ENCODE measurements around the gene ARHGEF33.
A peak's percentile ranks its signal among the peaks of the same experiment; 100 is the strongest.

Gene ARHGEF33

DNA sequence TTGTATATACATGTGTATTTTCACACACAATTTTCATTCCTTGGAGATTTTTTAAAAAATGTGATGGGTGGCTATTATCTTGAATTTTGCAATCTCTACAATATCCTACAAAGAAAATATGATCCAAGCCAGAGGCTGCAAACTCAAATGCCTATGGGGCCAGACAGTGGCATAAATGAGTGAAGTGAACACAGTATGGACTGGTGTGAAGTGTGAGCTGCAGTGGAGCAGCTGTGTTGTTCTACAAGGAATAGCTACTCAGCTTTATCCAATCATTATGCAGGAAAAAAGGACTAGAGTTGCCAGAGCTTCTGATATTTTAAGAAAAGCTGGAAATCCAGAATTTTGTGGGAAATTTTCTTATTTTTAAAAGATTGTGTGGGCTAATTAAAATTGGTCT, 62.1 kb downstream of the ARHGEF33 start:
- H3K27ac Mint-ChIP-seq: no peak overlapping the region
- no peaks in the 10 kb centered on the region for H3K27me3 Mint-ChIP-seq
- peaks cover 11% of the 10 kb centered on the region for H3K9me3 Mint-ChIP-seq
- no peak overlapping the region for H3K4me3 Mint-ChIP-seq
- H3K36me3 Mint-ChIP-seq (ENCODE audit: low read depth): no peaks in the 10 kb centered on the region
- H3K4me1 Mint-ChIP-seq (ENCODE audit: low read depth): peaks cover 13% of the 10 kb centered on the region
- intact Hi-C loops (cut with micrococcal nuclease): no loop called here

DNA sequence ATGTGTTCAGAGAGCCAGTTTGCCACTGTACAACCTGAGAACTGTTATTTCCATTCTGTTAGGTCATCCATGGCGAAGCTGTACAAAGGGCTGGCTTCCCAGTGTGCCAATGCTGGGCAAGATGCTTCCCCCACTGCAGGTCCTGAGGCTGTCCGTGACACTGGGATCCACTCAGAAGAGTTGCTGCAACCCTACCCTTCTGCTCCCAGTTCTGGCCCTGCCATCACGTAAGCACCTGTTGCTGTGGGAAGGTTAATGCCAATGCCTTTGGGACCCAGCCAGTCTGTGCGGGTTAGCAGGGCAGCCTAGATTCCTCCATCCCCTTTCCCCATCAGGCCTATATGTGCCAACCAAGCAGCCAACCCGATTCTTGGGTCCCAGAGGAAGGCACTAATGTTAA, 68.3 kb downstream of the ARHGEF33 start:
- no peaks in the 10 kb centered on the region for H3K36me3 Mint-ChIP-seq (ENCODE audit: low read depth)
- H3K27me3 Mint-ChIP-seq: peaks cover 30% of the 10 kb centered on the region
- no peak overlapping the region for H3K27ac Mint-ChIP-seq
- H3K4me1 Mint-ChIP-seq (ENCODE audit: low read depth): peaks cover 23% of the 10 kb centered on the region
- H3K9me3 Mint-ChIP-seq: no peaks in the 10 kb centered on the region
- intact Hi-C loops (cut with micrococcal nuclease): no loop called here
- no peak overlapping the region for H3K4me3 Mint-ChIP-seq

GRCh38 chr2:38959466-38959865, 69.8 kb downstream of the ARHGEF33 start:
- H3K4me1 Mint-ChIP-seq (ENCODE audit: low read depth): peaks cover 23% of the 10 kb centered on the region
- H3K27ac Mint-ChIP-seq: peak overlapping the region; percentile 80
- H3K4me3 Mint-ChIP-seq: peak overlapping the region; percentile 42
- H3K27me3 Mint-ChIP-seq: peaks cover 30% of the 10 kb centered on the region
- intact Hi-C loops (cut with micrococcal nuclease): no loop called here
- no peaks in the 10 kb centered on the region for H3K36me3 Mint-ChIP-seq (ENCODE audit: low read depth)
- no peaks in the 10 kb centered on the region for H3K9me3 Mint-ChIP-seq

DNA sequence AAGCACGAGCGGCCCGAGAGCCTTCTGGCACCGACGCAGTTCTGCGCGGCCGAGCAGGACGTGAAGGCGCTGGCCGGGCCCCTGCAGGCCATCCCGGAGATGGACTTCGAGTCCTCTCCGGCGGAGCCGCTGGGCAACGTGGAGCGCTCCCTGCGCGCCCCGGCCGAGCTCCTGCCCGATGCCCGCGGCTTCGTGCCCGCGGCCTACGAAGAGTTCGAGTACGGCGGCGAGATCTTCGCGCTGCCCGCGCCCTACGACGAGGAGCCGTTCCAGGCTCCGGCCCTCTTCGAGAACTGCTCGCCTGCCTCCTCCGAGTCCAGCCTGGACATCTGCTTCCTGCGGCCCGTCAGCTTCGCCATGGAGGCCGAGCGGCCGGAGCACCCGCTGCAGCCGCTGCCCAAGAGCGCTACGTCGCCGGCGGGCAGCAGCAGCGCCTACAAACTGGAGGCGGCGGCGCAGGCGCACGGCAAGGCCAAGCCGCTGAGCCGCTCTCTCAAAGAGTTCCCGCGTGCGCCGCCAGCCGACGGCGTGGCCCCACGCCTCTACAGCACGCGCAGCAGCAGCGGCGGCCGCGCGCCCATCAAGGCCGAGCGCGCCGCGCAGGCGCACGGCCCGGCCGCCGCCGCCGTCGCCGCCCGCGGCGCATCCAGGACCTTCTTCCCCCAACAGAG, 70.4 kb downstream of the ARHGEF33 start:
- Mint-ChIP-seq H3K9me3 (no peaks in the 10 kb centered on the region), H3K4me3 (peak overlapping the region; percentile 73), H3K36me3 (ENCODE audit: low read depth) (no peaks in the 10 kb centered on the region), H3K4me1 (ENCODE audit: low read depth) (peaks cover 23% of the 10 kb centered on the region), H3K27me3 (peaks cover 30% of the 10 kb centered on the region), H3K27ac (peak overlapping the region; percentile 80)
- intact Hi-C loops (cut with micrococcal nuclease): no loop called here

DNA sequence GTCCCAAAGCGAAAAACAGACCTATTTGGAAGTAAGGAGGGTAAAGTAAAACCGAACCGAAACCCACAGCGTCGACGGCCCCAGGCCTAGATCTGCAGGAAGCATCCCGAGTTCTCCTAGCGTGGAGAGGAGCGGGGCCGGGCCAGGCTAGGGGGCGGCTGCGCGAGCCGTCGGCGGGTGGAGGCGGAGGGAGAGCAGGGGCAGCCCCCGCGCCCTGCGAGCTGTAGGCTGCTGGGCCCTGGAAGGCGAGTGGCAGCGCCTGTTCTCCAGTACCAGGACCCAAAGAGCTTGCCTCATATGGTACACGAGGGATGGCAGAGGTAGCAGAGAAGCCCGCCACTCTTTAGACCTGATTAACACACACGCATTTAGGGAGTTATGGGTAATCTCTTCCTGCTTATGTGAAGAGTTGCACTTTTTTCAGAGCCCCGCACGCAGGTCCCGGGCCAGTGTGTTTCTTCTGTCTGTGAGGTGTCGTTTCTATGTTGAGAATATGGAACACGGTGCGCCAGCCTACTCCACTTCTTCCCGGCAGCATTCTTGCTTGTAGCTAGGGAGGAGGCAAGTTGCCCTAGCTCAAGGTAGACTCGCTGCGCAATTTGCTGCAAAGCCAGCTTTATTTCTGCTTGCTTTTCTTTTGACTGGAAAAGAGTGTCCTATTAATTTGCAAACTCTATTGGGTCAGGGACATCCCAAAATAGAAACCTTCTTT, 71.1 kb downstream of the ARHGEF33 start:
- intact Hi-C loops (cut with micrococcal nuclease): no loop called here
- Mint-ChIP-seq H3K4me1 (ENCODE audit: low read depth) (peaks cover 23% of the 10 kb centered on the region), H3K9me3 (no peaks in the 10 kb centered on the region), H3K36me3 (ENCODE audit: low read depth) (no peaks in the 10 kb centered on the region), H3K27me3 (peaks cover 30% of the 10 kb centered on the region), H3K4me3 (peak overlapping the region; percentile 42), H3K27ac (peak overlapping the region; percentile 80)

DNA sequence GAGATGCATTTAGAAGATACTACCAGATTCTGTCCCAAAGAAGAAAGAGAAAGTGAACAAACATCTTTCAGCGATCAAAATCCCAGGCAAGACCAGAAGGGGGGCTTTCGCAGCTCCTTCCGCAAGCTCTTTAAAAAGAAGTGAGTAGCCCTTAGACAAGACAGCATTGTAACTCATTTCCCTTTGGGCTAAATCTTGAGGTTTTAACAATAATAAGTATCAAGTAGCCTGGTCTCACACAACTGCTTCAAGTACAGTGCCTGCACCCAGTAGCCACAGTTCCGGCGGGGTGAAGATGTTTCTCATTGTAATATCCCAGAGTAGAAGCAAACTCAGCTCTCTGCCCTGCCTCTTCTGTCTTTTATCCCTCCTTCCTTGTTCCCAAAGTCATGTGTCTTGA, 76.3 kb downstream of the ARHGEF33 start:
- H3K27ac Mint-ChIP-seq: no peak overlapping the region
- peaks cover 6% of the 10 kb centered on the region for H3K27me3 Mint-ChIP-seq
- H3K4me3 Mint-ChIP-seq: no peak overlapping the region
- no peaks in the 10 kb centered on the region for H3K9me3 Mint-ChIP-seq
- intact Hi-C loops (cut with micrococcal nuclease): no loop called here
- H3K4me1 Mint-ChIP-seq (ENCODE audit: low read depth): peaks cover 13% of the 10 kb centered on the region
- no peaks in the 10 kb centered on the region for H3K36me3 Mint-ChIP-seq (ENCODE audit: low read depth)

DNA sequence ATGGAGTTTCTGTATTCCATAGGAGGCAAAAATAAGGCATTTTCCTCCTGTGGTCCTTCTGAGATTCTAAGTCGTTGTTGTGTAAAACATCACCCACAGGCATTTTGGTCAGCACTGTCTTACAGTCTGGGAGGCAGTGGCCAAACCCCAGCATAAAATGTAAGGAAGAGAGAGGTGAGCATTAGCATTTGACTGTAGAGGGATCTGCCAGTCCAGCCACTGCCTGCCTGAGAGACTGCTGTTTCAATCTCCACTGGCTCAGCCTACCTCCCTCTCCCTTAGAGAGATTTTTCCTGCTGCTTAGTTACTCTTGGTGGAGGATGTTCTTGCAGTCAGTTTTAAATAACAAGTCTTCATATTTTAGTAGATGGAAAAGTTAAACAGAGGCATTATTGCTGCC, 77.0 kb downstream of the ARHGEF33 start:
- Mint-ChIP-seq H3K27me3 (peaks cover 3% of the 10 kb centered on the region), H3K4me1 (ENCODE audit: low read depth) (peaks cover 10% of the 10 kb centered on the region), H3K36me3 (ENCODE audit: low read depth) (no peaks in the 10 kb centered on the region), H3K9me3 (no peaks in the 10 kb centered on the region), H3K4me3 (no peak overlapping the region), H3K27ac (no peak overlapping the region)
- intact Hi-C loops (cut with micrococcal nuclease): no loop called here

DNA sequence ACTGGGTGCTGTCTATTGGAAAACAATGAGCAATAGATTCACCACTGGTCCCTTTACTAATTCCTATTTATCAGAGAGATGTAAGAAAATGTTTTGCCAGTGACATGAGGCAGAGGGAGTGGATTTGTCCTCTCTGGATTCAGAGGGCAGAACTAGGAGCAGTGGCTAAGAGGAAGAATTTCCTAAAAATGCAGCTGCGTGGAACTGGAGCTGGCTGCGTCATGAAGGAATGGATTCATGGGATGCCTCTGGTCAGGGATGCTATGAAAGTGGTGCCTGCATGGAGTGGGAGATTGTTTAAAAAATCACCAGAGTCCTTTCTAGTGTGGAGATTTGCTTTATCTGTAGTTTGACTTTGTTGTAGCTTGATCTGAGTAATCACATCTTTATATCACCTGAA, 78.3 kb downstream of the ARHGEF33 start:
- intact Hi-C loops (cut with micrococcal nuclease): no loop called here
- H3K27me3 Mint-ChIP-seq: no peaks in the 10 kb centered on the region
- no peak overlapping the region for H3K4me3 Mint-ChIP-seq
- no peaks in the 10 kb centered on the region for H3K36me3 Mint-ChIP-seq (ENCODE audit: low read depth)
- no peak overlapping the region for H3K27ac Mint-ChIP-seq
- peaks cover 6% of the 10 kb centered on the region for H3K4me1 Mint-ChIP-seq (ENCODE audit: low read depth)
- H3K9me3 Mint-ChIP-seq: no peaks in the 10 kb centered on the region

DNA sequence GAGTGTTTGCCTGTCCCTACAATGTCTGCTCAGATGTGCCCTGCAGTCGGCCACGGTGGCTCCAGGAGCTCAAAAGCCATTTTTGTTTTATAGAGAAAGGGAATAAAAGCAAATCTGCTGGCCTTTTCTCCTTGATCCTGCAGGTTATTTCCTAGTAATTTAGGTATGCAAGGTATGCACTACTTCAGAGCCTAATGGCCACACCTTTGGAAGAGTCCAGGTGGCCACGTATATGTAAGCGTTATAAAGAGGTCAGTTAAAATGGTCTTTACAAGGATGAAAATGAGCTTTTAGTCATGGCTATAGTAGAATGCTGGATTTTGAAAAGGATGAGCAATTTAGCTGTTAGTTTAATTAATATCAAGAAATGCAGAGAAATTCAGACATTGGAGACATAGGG, 81.7 kb downstream of the ARHGEF33 start:
- no peak overlapping the region for H3K4me3 Mint-ChIP-seq
- peaks cover 7% of the 10 kb centered on the region for H3K36me3 Mint-ChIP-seq (ENCODE audit: low read depth)
- no peaks in the 10 kb centered on the region for H3K27me3 Mint-ChIP-seq
- no peak overlapping the region for H3K27ac Mint-ChIP-seq
- intact Hi-C loops (cut with micrococcal nuclease): no loop called here
- H3K4me1 Mint-ChIP-seq (ENCODE audit: low read depth): peaks cover 22% of the 10 kb centered on the region
- H3K9me3 Mint-ChIP-seq: no peaks in the 10 kb centered on the region

DNA sequence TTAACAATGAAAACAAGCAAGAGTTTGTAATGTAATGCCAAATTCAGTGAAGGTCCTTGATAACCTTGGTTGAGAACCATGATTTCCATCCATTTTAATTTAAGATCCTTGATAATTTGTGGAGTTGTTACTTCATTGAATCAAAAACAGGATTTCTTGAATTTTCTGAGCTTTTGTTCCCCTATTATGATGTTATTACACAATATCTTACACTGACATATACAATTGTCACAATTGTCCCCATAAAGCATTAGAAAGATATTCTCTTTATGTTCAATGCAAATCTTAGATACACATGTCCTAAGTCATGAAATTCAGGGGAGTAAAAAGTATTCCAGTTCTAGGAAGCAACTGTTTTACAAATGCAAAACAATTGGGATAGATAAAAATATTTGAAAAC, 83.6 kb downstream of the ARHGEF33 start:
- Mint-ChIP-seq H3K27ac (no peak overlapping the region), H3K27me3 (no peaks in the 10 kb centered on the region), H3K4me1 (ENCODE audit: low read depth) (peaks cover 26% of the 10 kb centered on the region), H3K9me3 (no peaks in the 10 kb centered on the region), H3K36me3 (ENCODE audit: low read depth) (peaks cover 7% of the 10 kb centered on the region), H3K4me3 (no peak overlapping the region)
- intact Hi-C loops (cut with micrococcal nuclease): no loop called here

GRCh38 chr2:38975042-38975441, 85.4 kb downstream of the ARHGEF33 start:
- H3K36me3 Mint-ChIP-seq (ENCODE audit: low read depth): peaks cover 7% of the 10 kb centered on the region
- no peak overlapping the region for H3K27ac Mint-ChIP-seq
- intact Hi-C loops (cut with micrococcal nuclease): no loop called here
- H3K4me1 Mint-ChIP-seq (ENCODE audit: low read depth): peaks cover 44% of the 10 kb centered on the region
- H3K4me3 Mint-ChIP-seq: no peak overlapping the region
- H3K27me3 Mint-ChIP-seq: no peaks in the 10 kb centered on the region
- H3K9me3 Mint-ChIP-seq: no peaks in the 10 kb centered on the region

DNA sequence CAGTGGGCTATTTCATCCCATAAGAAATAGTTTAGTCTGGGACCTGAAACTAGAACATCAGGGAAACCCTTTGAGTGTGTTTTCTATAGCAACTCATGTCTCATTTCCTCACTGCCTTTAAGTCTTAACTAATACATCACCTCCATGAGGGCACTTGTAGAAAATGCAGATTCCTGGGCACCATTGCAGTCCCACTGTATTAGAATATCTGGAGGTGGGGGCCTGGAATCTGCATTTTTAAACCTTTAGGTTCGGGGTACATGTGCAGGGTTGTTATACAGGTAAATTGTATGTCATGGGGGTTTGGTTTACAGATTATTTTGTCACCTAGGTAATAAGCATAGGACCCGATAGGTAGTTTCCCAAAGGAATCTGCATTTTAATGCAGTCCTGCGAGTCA, 87.4 kb downstream of the ARHGEF33 start:
- H3K9me3 Mint-ChIP-seq: no peaks in the 10 kb centered on the region
- H3K27ac Mint-ChIP-seq: no peak overlapping the region
- intact Hi-C loops (cut with micrococcal nuclease): no loop called here
- no peak overlapping the region for H3K4me3 Mint-ChIP-seq
- H3K4me1 Mint-ChIP-seq (ENCODE audit: low read depth): peaks cover 46% of the 10 kb centered on the region
- peaks cover 7% of the 10 kb centered on the region for H3K36me3 Mint-ChIP-seq (ENCODE audit: low read depth)
- H3K27me3 Mint-ChIP-seq: no peaks in the 10 kb centered on the region

DNA sequence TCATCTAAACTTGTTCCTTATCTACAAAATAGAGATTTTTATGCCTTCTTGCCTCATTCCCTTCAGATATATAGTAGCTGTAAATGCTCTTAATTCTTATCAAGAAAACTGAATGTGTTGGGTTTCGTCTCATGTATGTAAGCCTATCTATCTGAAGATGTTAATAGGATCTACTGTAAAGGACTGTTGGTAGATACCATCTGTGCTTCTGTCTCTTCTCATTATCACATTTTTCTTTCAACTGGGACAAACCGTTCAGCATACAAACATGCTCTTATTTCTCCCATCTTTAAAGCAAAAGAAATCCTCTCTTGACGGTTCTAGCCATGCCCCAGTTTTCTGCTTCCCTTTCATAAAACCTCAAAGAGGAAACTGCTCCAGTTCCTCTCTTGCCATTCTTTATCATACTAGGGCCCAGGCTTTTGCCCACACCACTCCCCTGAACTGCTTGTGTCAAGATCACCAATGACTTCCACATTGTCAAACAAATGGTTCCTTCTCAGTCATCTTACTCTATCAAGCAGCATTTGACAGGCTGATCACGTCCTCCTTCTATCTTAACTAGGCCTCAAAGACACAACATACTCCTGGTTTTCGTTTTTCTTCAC, 88.7 kb downstream of the ARHGEF33 start:
- H3K9me3 Mint-ChIP-seq: no peaks in the 10 kb centered on the region
- peaks cover 46% of the 10 kb centered on the region for H3K4me1 Mint-ChIP-seq (ENCODE audit: low read depth)
- intact Hi-C loops (cut with micrococcal nuclease): no loop called here
- no peaks in the 10 kb centered on the region for H3K27me3 Mint-ChIP-seq
- no peak overlapping the region for H3K4me3 Mint-ChIP-seq
- H3K27ac Mint-ChIP-seq: peak overlapping the region; percentile 68
- peaks cover 9% of the 10 kb centered on the region for H3K36me3 Mint-ChIP-seq (ENCODE audit: low read depth)

DNA sequence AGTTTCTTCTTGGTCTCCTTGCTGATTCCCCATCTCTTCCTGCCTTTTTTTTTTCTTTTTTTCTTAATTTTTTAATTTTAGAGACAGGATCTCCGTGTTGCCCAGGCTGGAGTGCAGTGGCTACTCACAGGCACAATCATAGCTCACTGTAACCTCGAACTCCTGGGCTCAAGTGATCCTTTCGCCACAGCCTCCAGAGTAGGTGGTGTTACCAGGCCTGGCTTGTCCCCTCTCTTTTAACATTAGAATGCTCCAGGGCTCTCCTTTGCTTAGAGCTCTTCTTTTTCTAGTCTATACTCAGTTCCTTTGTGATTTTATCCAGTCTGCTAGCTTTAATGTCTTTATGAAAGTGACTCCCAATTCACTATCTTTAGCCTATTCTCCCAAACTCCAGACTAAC, 89.2 kb downstream of the ARHGEF33 start:
- intact Hi-C loops (cut with micrococcal nuclease): no loop called here
- Mint-ChIP-seq H3K27ac (peak overlapping the region; percentile 68), H3K9me3 (no peaks in the 10 kb centered on the region), H3K4me1 (ENCODE audit: low read depth) (peaks cover 46% of the 10 kb centered on the region), H3K4me3 (no peak overlapping the region), H3K36me3 (ENCODE audit: low read depth) (peaks cover 14% of the 10 kb centered on the region), H3K27me3 (no peaks in the 10 kb centered on the region)

All from dendritic cell treated with granulocyte-macrophage colony-stimulating factor and Interleukin-4, amounts not matched to agents 40 ng/mL and 50 ng/mL, for 4 days (primary cell).